ENCODE measurements around the gene FGF14. TPM values are rescaled to one million over a fixed set of nuclear protein-coding genes. Genes with fewer than 3 reads are reported as not detected.

FGF14 gene
- total RNA-seq, 1 donor from 2014 or later = 4.6 TPM

DNA sequence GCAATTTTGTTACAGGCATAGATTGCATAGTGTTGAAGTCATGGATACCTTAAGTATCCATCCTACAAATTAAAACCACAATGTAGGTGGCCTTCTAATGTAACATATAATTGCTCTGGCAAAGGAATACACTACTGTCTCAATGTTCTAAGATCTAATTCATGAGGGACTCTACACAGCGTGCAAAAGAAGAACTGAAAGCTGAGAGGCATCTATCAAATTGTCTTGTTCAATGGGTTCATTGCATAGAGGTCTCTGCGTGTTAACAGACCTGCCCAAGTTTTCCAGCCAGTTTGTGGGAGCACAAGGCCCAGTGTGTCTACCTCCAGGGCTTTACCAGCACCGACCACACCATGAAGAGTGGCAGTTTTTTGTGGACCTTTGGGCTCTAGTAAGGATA is 498.0 kb downstream of the FGF14 start:
- peaks cover 10% of the 10 kb centered on the region for H3K27me3 Mint-ChIP-seq
- TF ChIP-seq, protein P1, sequence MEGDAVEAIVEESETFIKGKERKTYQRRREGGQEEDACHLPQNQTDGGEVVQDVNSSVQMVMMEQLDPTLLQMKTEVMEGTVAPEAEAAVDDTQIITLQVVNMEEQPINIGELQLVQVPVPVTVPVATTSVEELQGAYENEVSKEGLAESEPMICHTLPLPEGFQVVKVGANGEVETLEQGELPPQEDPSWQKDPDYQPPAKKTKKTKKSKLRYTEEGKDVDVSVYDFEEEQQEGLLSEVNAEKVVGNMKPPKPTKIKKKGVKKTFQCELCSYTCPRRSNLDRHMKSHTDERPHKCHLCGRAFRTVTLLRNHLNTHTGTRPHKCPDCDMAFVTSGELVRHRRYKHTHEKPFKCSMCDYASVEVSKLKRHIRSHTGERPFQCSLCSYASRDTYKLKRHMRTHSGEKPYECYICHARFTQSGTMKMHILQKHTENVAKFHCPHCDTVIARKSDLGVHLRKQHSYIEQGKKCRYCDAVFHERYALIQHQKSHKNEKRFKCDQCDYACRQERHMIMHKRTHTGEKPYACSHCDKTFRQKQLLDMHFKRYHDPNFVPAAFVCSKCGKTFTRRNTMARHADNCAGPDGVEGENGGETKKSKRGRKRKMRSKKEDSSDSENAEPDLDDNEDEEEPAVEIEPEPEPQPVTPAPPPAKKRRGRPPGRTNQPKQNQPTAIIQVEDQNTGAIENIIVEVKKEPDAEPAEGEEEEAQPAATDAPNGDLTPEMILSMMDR (IDR thresholded peaks at IDR 0.05; ENCODE audit: unreplicated experiment) = no peak
- H3K9me3 Mint-ChIP-seq (ENCODE audit: low read depth) = no peaks in the 10 kb centered on the region
- no peak overlapping the region for H3K4me3 Mint-ChIP-seq (ENCODE audit: low read depth)
- H3K36me3 Mint-ChIP-seq (ENCODE audit: insufficient read depth) = no peaks in the 10 kb centered on the region
- H3K27ac Mint-ChIP-seq = no peak overlapping the region
- peaks cover 2% of the 10 kb centered on the region for H3K4me1 Mint-ChIP-seq (ENCODE audit: low read depth)
- DNase-seq (ENCODE audit: low spot score, unreplicated experiment) = no peak

DNA sequence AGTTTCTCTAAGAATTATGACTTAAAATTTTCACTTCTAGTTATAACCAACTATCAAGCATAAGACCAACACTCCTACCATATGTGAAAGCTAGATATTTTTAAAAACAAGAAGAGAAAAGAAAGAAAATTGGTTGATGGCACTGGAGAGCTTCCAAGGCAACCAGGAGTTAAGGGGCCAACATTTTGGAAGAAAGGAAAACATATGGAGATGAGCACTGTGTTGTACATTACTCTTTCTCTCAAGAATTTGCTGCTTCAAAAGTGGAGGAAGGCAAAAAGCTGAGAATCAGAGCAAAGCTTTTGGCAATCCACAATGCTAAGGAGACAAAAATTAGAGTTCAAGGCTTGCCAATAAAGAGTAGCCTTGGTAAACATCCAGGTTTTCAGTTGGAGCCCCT is 503.2 kb downstream of the FGF14 start:
- no peak overlapping the region for H3K4me3 Mint-ChIP-seq (ENCODE audit: low read depth)
- H3K9me3 Mint-ChIP-seq (ENCODE audit: low read depth) = no peaks in the 10 kb centered on the region
- no peaks in the 10 kb centered on the region for H3K27me3 Mint-ChIP-seq
- no peak for DNase-seq (ENCODE audit: low spot score, unreplicated experiment)
- TF ChIP-seq, protein P1 (IDR thresholded peaks at IDR 0.05; ENCODE audit: unreplicated experiment) = no peak
- H3K4me1 Mint-ChIP-seq (ENCODE audit: low read depth) = no peaks in the 10 kb centered on the region
- no peak overlapping the region for H3K27ac Mint-ChIP-seq
- no peaks in the 10 kb centered on the region for H3K36me3 Mint-ChIP-seq (ENCODE audit: insufficient read depth)

DNA sequence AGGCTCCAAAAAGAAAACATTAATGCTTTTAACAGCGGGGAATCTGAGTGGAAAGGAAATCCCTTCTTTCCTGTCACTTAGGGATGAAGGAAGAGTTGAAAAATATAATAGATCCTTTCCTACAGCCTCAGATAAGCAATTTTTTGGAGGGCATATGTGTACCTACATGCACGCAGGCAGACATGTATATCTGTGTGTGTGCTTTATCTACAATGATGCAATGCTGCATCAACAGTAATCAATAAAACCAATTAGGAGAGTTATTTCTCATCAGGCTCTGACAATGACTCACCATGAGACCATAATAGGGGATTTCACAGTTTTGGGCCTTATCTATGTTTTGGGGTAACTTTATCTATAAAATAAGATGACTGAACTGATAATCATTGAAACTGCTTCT is 505.3 kb downstream of the FGF14 start:
- Mint-ChIP-seq H3K9me3 (ENCODE audit: low read depth) (no peaks in the 10 kb centered on the region), H3K4me1 (ENCODE audit: low read depth) (no peaks in the 10 kb centered on the region), H3K4me3 (ENCODE audit: low read depth) (no peak overlapping the region), H3K27me3 (no peaks in the 10 kb centered on the region), H3K36me3 (ENCODE audit: insufficient read depth) (no peaks in the 10 kb centered on the region), H3K27ac (no peak overlapping the region)
- TF ChIP-seq, protein P1 (IDR thresholded peaks at IDR 0.05; ENCODE audit: unreplicated experiment) = no peak
- no peak for DNase-seq (ENCODE audit: low spot score, unreplicated experiment)

DNA sequence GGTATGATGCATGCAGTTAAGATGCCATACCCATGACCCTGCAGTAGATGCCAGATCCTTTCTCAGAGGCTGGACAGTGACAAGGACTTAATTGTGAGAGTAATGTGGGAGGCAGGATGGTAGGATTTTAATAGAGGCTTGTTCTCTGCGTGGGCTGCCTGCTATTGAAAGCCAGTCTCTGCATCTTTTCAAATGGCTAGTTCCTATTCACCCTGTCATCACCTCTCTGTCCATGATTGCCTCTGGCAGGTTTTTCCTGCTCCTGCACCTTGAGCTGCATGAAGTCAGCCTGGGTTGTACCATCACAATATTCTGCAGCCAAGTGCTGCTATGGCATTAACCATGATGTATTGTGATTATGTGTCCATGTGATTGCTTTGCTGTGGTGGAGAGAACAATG is 508.8 kb downstream of the FGF14 start:
- TF ChIP-seq, protein P1 (IDR thresholded peaks at IDR 0.05; ENCODE audit: unreplicated experiment) = no peak
- no peaks in the 10 kb centered on the region for H3K36me3 Mint-ChIP-seq (ENCODE audit: insufficient read depth)
- H3K27me3 Mint-ChIP-seq = no peaks in the 10 kb centered on the region
- H3K4me1 Mint-ChIP-seq (ENCODE audit: low read depth) = no peaks in the 10 kb centered on the region
- H3K9me3 Mint-ChIP-seq (ENCODE audit: low read depth) = no peaks in the 10 kb centered on the region
- H3K4me3 Mint-ChIP-seq (ENCODE audit: low read depth) = no peak overlapping the region
- no peak overlapping the region for H3K27ac Mint-ChIP-seq
- no peak for DNase-seq (ENCODE audit: low spot score, unreplicated experiment)

DNA sequence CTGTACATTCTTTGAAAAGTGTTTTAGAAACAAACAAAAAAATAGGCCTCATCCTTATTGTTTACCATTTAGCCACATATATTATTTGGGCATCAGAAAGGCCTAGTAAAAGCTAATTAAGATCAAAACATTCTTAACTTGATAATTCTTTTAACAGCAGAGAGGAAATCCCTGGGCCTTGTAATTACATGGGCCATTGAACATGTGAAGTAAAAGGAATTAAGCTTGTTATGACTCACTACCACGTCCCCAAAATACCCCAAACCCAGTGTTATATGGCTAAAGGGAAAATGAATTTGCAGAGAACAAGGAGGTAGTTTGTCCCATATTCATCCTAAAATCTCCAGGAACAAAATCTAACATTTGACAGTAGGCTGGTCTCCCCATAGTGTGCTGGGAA is 509.6 kb downstream of the FGF14 start:
- Mint-ChIP-seq H3K4me1 (ENCODE audit: low read depth) (no peaks in the 10 kb centered on the region), H3K36me3 (ENCODE audit: insufficient read depth) (no peaks in the 10 kb centered on the region), H3K27ac (no peak overlapping the region), H3K4me3 (ENCODE audit: low read depth) (no peak overlapping the region), H3K27me3 (no peaks in the 10 kb centered on the region), H3K9me3 (ENCODE audit: low read depth) (no peaks in the 10 kb centered on the region)
- DNase-seq (ENCODE audit: low spot score, unreplicated experiment) = no peak
- TF ChIP-seq, protein P1 (IDR thresholded peaks at IDR 0.05; ENCODE audit: unreplicated experiment) = no peak

Data from progenitor cell of endocrine pancreas (in vitro differentiated cells).